Measurements from ENCODE around the gene HTR3C. TPM values are rescaled to one million over a fixed set of nuclear protein-coding genes. Genes with fewer than 3 reads are reported as not detected.

The HTR3C gene
- total RNA-seq, 4 donors from 2014 or later: 0.48 TPM; not detected in 3

DNA sequence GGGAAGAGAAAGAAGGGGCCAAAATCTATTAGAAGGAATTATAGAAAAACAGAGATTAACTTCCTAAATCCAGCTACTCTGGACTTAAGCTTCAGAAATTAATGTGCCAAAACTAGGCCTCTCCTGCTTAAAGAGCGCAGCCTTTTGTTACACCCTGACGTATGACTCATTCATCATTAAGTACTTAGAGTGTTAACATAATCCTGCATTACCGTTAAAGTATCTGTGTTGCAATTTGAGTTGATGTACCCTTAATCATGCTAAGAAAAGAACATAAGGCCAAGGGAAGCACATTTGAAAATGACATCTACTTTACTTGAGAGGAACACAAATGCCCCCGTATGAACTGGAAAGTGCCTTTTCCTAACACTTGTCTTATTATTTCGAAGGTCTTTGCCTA, 13.4 kb upstream of the HTR3C start:
- ATAC-seq (ENCODE audit: low FRiP score) (peak; percentile 78), DNase-seq (ENCODE audit: low spot score) (no peak)
- TF ChIP-seq, protein P1, sequence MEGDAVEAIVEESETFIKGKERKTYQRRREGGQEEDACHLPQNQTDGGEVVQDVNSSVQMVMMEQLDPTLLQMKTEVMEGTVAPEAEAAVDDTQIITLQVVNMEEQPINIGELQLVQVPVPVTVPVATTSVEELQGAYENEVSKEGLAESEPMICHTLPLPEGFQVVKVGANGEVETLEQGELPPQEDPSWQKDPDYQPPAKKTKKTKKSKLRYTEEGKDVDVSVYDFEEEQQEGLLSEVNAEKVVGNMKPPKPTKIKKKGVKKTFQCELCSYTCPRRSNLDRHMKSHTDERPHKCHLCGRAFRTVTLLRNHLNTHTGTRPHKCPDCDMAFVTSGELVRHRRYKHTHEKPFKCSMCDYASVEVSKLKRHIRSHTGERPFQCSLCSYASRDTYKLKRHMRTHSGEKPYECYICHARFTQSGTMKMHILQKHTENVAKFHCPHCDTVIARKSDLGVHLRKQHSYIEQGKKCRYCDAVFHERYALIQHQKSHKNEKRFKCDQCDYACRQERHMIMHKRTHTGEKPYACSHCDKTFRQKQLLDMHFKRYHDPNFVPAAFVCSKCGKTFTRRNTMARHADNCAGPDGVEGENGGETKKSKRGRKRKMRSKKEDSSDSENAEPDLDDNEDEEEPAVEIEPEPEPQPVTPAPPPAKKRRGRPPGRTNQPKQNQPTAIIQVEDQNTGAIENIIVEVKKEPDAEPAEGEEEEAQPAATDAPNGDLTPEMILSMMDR (IDR thresholded peaks at IDR 0.05): no peak

DNA sequence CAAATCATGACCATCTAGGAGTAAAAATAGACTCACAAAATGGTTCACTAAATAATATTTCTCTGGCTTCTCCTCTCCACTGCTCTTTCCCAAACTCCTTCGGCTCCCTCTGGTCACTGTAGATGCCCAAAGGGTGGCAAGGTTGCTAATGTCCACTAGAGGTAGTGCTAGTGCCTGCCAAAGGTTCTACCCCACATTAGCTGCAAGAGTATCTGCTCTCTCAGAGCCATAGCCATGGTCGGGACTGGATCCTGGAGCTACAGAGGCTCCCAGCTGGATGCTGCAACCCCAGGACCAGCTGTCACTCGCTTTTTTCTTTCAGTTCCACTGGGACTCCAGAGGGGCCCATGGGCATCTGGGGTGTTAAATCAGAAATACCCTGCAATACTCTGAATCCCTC, 12.8 kb upstream of the HTR3C start:
- no peak for DNase-seq (ENCODE audit: low spot score)
- TF ChIP-seq, protein P1 (IDR thresholded peaks at IDR 0.05): no peak
- no peak for ATAC-seq (ENCODE audit: low FRiP score)

DNA sequence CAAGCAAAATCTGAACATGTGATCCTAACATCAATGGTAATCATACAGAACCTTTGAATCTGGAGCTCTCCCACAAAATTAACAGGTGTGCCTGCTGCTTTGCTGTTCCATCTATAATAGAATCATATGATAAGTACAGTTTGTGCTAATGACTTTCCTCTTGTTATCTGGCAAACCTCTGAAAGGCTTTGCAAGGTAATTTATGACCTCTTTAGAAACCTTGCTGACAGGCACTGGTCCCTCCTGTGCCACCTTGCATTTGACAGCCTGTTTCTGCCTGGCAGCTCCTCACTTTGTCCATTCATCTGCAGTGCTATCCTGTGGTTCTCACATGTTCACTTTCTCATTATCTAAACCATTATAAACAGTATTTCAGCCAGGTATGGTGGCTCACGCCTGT, 10.2 kb upstream of the HTR3C start:
- no peak for ATAC-seq (ENCODE audit: low FRiP score)
- TF ChIP-seq, protein P1 (IDR thresholded peaks at IDR 0.05): no peak
- no peak for DNase-seq (ENCODE audit: low spot score)

DNA sequence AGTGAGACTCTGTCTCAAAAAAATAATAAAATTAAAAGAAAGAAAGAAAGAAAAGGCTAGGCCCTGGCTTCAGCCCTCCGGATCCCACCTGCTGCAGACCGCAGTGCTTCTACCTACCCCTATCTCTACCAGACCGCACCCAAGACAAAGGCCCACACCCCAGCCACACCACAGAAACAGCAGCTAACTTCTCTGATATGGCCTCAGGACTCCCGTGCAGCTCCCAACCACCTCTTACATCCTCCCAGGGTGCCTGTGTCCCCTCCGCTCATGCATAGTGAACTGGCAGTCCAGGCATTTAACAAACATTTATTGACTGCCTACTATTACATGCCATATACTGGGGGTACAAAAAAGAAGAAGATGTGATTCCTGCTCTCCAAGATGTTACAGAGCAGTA, 6.9 kb upstream of the HTR3C start:
- ATAC-seq (ENCODE audit: low FRiP score): no peak
- TF ChIP-seq, protein P1 (IDR thresholded peaks at IDR 0.05): no peak
- DNase-seq (ENCODE audit: low spot score): no peak

DNA sequence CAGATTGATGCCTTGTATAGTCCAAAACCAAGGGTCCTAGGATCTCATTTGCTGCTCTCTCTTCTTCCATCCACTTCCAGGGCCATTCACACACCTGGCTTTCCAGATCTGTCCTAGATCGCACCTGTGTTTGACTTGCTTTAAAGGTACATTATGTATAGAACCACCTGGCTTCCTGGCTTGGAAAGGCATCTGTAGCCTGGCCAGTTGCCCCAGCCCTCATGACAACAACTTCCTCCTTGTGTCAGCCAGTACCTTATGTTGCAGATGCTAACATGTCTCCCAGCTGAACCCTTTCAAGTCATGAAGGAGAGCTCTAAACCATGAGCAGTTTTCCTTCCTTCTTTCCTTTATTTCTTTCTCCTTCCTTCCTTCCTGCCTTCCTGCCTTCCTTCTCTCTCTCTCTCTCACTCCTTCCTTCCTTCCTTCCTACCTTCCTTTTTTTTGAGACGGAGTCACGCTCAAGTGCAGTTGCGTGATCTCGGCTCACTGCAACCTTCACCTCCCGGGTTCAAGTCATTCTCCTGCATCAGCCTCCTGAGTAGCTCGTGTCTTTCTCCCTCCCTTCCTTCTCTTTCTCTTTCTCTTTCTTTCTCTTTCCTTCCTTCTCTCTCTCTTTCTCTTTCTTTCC, 2.5 kb upstream of the HTR3C start:
- TF ChIP-seq, protein P1 (IDR thresholded peaks at IDR 0.05): no peak
- DNase-seq (ENCODE audit: low spot score): no peak
- no peak for ATAC-seq (ENCODE audit: low FRiP score)

DNA sequence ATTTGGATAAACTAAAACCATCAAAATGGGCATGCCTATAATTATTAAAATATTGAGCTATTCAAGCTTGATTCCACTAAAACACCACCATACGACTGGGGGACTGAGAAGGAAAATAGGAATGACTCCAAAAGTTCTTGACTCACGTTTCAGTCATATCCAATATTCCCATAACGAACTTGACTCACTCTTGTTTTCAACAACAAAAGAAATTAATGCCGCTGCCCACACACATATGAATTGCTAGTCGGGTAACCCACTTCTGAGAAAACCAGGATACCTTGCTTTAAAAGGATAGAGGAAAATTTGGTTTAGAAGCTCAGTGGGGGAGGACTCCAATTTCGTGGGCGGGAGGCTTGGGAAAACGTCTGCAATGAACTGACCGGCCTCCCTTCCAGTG, 5.2 kb downstream of the HTR3C start:
- ATAC-seq (ENCODE audit: low FRiP score) (peak; percentile 50), DNase-seq (ENCODE audit: low spot score) (no peak)
- TF ChIP-seq, protein P1 (IDR thresholded peaks at IDR 0.05): no peak

DNA sequence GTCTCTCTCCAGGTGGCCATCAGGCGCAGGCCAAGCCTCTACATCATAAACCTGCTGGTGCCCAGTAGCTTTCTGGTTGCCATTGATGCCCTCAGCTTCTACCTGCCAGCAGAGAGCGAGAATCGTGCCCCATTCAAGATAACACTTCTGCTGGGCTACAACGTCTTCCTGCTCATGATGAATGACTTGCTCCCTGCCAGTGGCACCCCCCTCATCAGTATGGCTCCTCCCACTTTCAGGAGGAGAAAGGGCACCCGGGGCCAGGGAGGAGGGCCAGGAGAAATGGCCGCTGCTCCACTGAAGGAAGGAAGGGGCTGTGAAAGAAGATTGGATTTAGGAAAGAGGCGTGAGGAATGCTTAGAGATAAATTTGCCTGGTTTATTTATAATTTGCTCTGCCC, 6.6 kb downstream of the HTR3C start:
- ATAC-seq (ENCODE audit: low FRiP score): no peak
- TF ChIP-seq, protein P1 (IDR thresholded peaks at IDR 0.05): no peak

More for the DNA sequence above, 6.6 kb downstream of the HTR3C start:
- no peak for DNase-seq (ENCODE audit: low spot score)

All from omental fat pad (tissue), 4 donors.